Activated CD8-positive, alpha-beta memory T cell treated with anti-CD3 and anti-CD28 coated beads for 1 hour (primary cell): ENCODE data around the gene AQP1.

Experiments used
- DNase-seq, 2 donors: peaks; one replicate each; pipeline ENCODE4 v3.0.0-alpha.2; 2020; ENCODE audit warnings: low read depth in 1 of 2; ENCODE audit errors: extremely low read depth in 1 of 2

AQP1 gene

DNA sequence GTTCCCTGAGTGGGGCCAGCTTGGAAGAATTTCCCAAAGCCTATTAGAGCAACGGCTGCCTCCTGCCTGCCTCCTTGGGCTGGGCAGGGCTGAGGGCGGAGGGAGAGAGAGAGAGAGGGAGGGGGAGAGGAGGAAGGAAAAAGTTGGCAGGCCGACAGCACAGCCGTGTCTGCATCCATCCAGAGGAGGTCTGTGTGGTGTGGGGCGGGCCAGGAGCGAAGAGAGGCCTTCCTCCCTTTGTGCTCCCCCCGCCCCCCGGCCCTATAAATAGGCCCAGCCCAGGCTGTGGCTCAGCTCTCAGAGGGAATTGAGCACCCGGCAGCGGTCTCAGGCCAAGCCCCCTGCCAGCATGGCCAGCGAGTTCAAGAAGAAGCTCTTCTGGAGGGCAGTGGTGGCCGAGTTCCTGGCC lies at the start of gene AQP1:
Gene AQP1 (plus strand): TSS at position 293 of the 409 bp plus-strand sequence. CDS start 57 bp downstream, at position 350.
- no peak for DNase-seq

DNA sequence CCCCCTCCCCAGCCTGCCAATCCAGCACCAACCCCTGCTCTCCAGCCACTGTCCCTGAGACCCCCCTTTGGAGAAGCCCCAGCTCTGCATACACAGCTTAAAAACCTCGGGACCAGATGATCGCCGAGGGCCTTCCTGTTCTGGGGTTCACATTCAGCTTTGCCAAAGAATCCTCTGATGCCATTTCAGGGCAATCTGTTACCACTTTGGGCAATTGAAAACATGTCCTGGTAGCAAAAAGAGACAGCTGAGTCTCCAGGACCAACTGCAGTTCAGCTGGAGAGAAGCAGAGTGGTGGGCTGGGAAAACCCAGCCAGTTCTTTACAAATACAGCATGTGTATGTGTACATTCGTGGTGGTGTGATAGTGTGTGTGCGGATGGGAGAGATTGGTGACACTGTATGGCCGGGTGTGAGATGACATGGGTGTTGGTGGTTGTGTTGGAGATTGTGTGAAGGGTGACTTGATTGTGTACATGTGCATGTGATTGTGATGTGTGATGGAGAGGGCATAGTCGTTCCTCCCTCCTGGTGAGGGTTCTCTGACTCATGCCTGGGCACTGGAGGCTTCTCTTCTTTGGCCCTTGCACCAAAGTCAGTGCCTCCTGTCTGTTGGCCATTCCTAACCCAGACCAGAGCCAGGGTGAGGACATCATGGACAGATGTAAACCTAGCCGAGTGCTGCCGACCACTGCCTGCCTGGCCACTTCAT lies 48.5 kb upstream of the AQP1 start:
- no peak for DNase-seq

DNA sequence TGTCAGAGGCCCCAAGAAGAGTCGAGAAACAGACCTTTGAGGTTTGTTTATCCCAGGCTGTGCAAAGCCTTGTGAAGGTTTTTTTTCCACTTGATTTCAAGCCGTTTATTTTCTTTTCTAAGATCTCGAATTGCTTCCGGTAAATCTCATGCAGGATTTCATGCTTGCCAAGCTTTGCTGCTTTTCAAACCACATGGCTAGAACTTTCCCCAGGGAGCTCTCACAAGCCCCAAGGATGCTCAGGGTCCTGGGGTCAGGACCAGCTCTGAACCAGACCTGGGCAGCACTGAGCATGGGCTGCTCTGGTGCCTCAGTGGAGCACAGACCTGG lies 48.0 kb upstream of the AQP1 start:
- DNase-seq, result no peak

DNA sequence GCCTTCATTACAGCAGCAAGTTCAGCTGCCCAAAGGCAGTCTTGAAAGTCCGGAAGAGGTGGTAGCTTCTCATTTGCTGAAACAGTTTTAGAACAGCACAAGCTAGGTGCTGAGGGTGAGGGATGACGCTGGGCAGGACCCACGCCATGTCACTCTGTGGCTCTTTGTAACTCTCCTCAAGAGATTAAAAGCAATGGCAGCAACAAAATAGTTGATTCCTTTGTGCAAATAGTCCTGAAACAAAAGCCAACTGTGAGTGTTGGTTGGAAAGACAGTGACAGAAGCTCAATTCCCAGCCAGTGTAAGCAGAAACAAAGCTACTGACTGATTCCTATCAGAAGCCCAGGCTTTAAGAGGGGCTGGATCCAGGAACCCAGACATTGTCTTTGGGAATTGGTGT lies 47.6 kb upstream of the AQP1 start:
- DNase-seq, result no peak

DNA sequence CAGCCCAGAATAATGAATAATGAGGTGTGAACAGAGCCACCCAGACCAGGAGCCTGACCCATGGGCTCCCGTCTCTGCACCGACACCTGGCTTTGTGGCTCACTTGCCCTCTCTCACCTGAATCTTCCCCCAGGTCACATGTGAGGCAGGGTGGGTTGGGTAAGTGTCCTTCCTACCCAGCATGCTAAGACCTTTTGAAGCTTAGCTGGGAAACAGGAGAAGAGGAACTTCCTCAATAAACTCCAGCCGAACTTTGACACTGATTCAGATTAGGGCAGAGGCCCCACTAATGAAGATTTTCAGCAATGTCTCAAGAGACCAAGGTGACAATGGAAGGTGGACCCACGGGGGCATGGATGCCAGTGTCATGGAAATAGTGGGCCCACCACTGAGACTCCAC lies 46.6 kb upstream of the AQP1 start:
- no peak for DNase-seq

DNA sequence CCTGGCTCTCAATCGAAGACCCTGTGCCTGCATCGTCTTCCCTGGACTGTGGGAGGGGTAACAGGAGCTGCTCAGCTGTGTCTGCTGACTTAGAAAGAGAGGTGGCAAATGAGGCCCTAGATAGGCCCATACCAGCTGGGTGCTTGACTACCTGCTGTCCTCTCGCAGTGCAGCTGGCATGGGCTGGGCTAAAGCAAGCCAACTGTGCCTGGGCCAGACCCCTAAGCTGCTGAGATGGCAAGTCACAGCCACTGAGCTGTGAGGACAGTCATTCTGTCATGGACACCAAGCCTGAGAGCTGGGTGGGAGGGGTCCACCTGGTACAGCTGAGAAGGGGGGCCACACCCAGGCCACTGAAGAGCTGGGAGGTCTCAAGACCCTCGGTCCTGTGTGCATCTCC lies 45.8 kb upstream of the AQP1 start:
- DNase-seq, result no peak

DNA sequence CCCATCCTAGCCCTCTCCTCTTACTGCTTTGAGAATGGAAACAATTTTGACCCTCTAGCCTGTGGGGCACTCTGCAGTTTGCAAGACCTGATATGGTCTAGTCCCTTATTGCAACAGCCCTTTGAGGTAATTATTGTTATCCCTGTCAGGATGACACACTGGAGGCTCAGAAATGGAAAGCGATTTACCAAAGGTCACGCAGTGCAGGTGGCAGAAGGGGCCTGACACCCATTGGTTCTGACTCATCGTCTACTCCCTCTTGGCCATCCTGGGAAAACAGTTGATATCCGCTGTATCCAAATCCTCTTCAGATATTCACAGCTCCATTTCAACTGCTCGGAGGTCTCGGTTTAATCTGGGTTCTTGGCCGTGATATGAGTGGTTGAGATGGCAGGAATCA lies 44.7 kb upstream of the AQP1 start:
- no peak for DNase-seq

DNA sequence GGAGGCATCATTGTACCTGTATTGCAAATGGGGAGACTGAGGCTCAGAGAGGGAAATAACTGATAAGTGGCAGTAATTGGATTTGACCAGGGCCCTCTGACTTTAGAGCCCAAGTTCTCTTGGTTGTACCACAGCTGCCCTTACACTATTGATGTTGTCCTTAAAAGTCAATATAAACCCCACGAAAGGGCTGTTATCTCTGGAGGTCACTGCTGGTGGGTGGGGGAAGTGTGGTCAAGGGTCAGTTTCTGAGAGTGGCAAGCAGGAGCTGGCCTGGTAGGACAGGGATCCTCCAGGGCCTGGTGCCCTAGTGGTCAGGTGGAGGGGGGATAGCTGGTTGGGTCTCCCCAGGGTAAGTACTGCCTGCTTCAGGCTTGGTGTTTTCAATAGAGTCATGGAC lies 44.2 kb upstream of the AQP1 start:
- DNase-seq, result no peak

DNA sequence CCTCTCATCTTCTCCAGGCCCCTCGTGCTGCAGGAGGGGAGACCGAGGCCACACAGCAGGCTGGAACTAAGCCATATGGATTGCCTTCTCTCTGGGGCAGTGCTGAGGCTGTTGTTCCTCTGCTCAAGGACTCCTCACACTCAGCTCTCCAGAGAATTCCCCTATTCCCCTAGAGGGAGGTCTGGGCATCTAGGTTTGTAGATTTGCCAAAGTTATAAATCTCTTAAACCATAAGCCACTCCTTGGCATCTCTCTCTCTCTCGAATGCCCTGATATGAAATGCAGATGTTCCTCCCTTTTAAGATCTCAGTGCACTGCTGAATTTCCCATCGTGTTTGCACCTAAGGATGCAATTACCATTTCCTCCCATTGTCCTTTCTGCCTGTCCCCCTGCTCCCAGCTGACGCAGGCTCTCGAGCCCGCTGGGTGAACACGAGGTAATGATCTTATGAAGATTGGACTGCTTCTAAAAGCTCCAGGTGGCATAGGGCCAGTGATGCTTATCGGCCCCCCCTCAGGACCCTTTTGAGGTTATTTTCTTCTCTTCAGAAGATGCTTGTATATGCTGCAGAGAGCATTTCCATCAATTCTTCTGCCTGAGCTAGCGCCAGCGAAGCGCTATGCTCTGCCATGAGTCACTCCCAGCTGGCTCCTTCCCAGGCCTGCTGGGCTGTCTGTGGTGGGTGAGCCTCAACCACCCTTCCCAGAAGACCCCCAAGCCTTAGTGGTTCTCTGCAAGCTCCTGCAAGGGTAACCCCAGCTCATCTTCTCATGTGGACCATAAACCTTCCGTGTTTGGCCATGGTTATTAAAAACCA lies 41.6 kb upstream of the AQP1 start:
- no peak for DNase-seq

DNA sequence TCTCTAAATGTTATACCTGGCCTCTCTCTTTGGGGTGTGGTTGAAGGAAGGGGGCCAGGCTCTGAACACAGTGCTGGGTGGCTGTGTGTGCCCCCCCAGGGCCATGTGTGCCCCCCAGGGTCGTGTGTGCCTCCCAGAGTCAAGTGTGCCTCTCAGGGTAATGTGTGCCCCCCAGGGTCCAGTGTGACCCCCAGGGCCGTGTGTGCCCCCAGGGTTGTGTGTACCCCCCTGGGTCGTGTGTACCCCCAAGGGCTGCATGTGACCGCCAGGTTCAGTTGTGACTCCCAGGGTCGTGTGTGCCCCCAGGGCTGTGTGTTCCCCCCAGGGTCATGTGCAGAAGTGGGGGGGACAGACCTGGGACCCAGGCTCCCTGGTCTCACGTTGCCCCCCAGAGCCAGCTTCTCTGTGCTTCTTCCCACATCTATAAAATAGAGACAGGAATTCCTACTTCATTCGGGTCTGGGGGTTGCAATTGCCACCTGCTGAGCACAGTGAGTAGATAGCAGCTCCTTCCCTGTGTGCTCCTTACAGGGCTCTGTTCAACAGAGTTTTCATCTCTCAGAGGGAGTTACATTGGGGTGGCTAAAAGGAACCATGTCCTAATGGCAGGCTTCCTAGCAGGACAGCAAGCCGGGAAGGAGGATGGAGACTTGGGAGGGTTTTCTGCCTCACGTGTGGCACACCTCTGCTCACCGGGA lies 40.7 kb upstream of the AQP1 start:
- DNase-seq, result no peak

DNA sequence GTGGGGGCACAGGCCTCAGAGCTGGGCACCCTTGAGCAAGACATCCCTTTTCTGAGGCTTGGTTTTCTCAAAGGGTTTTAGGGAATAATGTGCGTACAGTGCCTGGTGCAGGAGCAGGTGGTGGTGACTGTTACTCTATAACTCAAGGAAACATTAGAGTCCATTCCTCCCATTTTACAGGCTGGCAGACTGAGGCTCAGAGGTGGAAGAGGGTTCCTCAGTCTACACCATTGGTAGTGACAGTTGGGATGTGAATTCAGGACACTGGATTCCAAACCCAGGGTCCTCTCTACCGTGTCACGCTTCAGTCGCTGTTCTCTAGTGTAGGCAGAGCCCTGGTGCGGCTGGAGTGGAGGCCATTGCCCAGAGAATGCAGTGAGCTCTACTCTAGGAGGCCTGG lies 40.0 kb upstream of the AQP1 start:
- no peak for DNase-seq

DNA sequence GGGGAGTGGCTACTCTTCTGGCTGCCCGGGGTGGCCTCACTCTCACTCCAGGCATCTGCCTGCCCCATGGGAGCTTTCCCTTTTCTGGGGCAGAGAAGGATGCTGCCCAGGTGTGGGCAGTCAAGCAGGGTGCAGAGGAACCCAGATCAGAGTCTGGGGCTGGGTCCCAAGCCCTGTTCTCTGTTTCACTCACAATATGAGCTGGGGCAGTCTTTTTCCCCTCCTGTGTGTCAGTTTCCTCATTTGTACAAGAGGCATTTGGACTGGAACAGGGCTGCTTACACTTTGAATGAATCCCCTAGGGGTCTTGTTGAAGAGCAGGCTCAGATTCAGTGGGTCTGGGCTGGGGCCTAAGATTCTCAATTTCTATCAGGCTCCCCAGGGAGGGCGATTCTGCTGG lies 38.4 kb upstream of the AQP1 start:
- DNase-seq, result no peak

DNA sequence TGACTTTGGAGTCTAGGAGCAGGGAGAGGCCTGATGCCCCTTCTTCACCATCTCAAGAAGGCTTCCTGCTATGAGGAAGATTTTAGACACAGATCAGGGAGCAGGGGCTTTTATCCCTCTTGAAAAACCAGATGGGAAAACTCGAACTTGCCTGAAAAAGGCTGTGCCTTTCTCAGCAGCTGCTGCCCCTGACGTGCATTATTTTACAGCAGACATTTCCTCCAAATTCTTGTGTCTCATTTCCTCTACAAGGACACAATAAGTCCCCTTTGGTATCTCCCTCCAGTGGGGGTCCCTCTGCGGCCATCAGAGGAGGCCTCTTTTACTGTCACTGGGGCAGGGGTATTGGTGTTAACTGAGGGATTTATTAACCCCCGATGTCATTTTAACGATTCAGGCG lies 38.0 kb upstream of the AQP1 start:
- DNase-seq, result no peak

DNA sequence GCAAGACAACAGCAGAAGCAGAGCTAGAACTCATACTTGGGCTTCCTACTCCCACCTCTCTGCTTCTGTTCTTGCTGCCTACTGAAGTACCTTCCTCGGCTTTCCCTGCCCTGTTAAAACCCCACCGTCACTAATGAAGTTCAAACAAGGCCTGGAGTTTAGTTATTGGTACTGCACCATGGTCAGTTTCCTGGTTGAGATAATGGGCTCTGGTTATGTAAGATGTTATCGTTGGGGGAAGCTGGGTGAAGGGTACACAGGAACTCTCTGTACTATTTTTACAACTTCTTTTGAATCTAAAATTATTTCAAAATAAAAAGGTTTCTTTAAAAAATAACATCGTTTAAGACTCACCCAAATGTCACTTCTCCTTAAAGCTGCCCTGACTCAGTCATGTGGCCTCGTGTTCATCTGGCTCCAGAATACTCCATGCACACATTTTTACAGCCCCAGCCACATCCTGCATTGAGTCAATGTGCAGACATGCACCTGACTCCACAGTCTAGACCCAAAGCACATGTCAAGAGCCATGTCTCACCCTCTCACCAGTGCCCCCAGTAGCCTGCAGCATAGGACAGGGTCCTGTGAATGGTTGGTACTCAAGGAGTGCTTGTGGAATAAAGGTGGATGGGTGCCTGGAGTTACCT lies 36.9 kb upstream of the AQP1 start:
- no peak for DNase-seq

DNA sequence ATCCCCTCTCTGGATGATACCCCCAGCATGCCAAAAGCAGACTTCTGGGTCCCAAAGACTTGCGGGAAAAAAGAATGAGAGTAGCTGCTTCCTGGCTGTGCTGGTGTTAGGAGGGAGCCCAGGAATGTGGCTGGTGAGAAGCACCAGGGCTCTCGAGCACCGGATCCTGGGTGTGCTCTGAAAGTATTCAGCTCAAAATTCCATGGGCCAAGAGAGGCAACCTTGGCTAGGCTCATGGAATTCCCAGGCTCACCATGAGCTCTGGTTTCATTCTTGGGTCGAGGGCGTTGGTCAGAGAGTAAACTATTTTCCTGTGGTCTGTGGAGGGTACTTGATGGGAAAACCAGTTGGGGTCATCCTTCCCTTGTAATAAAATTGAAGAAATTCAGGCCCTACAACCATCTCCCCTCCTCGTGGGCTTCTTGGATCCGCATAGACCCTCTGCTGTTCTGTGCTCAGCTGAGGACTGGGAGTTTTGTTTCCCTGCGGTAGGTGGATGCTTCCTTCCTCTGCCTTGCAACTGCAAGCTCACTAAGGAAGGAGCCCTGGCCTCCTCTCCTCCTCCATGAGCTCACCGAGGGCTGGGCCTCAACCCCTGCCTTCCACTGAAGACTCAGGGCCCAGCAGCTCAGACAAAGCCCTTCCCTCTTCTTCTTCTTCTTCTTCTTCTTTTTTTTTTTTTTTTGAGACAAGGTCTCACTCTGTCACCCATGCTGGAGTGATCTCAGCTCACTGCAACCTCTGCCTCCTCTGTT lies 34.5 kb upstream of the AQP1 start:
- no peak for DNase-seq

DNA sequence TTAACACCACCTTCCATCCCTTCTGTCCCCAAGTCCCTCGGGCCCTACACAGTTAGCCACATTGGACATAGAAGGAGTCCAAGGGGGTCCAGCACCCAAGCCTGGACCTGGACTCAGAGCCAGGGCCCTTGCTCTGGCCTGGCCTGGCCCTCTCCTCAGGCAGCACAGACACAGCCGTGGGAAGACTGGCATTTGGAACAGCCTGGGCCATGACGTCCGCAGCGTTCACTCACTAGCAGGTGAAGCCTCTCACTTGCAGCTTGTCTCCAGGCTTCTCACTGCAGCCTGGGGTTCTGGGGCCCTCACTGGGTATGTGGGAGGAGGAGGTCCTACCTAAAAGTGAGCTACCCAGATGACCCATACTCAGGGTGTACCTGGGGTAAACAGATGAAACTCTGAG lies 33.7 kb upstream of the AQP1 start:
- no peak for DNase-seq

DNA sequence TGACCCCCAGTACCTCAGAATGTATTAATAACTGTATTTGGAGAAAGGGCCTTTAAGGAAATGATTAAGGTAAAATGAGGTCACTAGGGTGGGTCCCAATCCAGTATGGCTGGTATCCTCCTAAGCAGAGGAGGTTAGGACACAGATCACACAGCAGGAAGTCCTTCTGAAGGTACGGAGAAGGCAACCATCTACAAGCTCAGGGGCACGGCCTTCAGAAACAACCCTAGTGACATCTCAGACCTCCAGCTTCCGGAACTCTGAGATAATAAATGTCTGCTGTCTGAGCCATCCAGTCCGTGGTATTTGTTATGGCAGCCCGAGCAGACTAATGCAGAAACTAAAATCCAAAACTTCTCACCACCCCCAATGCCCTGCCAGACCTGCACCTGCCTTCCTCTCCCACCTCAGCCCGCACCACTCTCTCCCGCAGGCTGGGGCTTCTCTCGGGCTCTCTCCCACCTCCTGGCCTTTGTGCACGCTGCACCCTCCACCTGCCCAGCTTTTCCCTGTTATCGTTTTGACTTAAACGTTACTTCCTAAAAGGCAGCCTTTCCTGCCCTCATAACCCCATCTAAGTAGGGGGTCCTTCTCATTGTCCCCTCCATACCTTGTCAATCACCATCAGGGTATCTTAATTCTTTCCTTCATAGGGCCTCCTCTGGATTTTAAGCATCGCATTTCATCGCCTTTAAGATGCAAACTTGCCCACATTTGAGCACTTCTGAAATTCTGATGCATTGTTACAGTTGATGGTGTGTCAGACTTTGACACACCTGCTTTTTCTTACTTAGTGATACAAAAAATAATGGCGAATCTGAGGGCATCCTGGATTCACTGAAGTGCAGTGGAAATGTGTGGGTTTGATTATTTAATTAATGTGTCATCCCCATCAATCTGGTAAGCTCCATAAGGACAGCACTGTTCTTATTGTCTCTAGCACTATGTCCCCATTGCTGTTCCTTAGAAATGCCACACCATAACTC lies 32.2 kb upstream of the AQP1 start:
- no peak for DNase-seq

DNA sequence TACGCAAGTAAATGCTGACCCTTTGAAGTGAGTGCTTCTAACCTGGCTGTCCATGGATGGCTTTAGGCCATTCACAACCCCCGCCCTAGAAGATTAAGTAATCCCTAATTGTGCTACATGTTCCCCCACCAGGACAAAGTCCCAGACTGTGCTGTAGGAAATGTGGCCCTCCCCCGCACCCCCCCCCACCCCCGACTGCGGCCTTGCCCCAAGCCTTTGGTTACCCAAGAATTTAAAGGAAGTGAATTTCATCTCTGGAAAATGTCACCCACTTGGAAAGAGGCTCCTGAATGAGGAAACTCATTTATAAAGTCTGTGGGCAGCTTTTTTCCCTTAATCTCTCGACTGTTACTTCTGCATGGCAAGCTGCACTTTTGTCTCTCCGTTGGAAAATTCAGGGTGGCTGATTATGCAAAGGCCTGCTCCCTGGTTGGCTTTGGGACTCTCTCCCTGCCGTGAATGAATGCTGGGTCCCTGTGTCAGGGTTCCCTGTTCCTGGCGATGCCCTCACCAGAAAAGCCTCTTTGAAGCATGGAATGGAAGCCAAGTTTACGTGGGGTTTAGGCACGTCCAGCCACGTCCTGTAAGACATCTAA lies 31.4 kb upstream of the AQP1 start:
- no peak for DNase-seq

DNA sequence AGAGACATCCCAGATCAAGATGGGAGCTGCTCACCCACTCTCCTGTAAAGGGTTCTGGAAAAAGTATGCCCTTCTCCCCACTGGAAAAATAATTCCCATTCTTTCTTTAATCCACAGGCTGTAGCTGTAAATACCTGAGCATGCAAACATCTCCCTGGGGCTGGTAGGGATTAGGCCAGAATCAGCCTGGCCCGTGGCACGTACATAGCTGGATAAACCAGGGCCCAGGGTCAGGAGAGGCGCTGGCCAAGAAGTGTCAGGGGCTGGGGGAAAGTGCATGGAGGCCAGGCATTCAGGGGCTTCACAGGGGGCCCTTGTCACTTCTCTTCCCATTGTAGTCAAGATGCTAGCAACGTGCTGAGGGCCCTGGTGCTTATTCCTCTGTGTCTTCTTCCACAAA lies 30.7 kb upstream of the AQP1 start:
- no peak for DNase-seq
